HepG2 (cell line): ENCODE results near the gene HEXD. TPM values are rescaled to one million over a fixed set of nuclear protein-coding genes. Genes with fewer than 3 reads are reported as not detected.

Experiments used
- CAMTA2 ChIP-seq: sonication (generic); formaldehyde crosslinking; IDR thresholded peaks from 2 replicates; pipeline ENCODE4 v1.4.0; 2020; ENCODE audit warnings: mild to moderate bottlenecking, missing genetic modification reagents, borderline replicate concordance
- LBX2 ChIP-seq: sonication (generic); formaldehyde crosslinking; IDR thresholded peaks from 2 replicates; pipeline ENCODE4 v1.5.0; 2020; ENCODE audit warnings: missing genetic modification reagents, mild to moderate bottlenecking, borderline replicate concordance
- MLX ChIP-seq: IDR thresholded peaks from 2 replicates; pipeline ENCODE4 v1.6.1; 2016
- ZBTB40 ChIP-seq, 2 experiments: fragments of 450-650 bp in 1 of 2; sonication (generic) in 1 of 2; formaldehyde crosslinking in 1 of 2; IDR thresholded peaks; 2 replicates each; pipeline versions ENCODE4 v1.6.1 to v1.8.0; 2016 to 2022; ENCODE audit warnings: antibody characterized with exemption in 1 of 2, mild to moderate bottlenecking in 1 of 2, missing genetic modification reagents in 1 of 2
- ZFP36L1 ChIP-seq: sonication (generic); formaldehyde crosslinking; IDR thresholded peaks from 2 replicates; pipeline ENCODE4 v1.8.0; 2022; ENCODE audit warnings: mild to moderate bottlenecking, missing genetic modification reagents, moderate library complexity
- ZMAT5 ChIP-seq: sonication (generic); formaldehyde crosslinking; IDR thresholded peaks from 2 replicates; pipeline ENCODE4 v1.5.0; 2020; ENCODE audit warnings: mild to moderate bottlenecking, low read depth, missing genetic modification reagents, borderline replicate concordance
- ZNF512 ChIP-seq: sonication (generic); formaldehyde crosslinking; IDR thresholded peaks from 2 replicates; pipeline ENCODE4 v1.4.0; 2020; ENCODE audit warnings: mild to moderate bottlenecking, missing genetic modification reagents
- ZNF691 ChIP-seq: sonication (generic); formaldehyde crosslinking; IDR thresholded peaks from 2 replicates; pipeline ENCODE4 v1.4.0; 2020; ENCODE audit warnings: missing genetic modification reagents, low read depth, mild to moderate bottlenecking, borderline replicate concordance
- ZNF768 ChIP-seq: sonication (generic); formaldehyde crosslinking; IDR thresholded peaks from 2 replicates; pipeline ENCODE4 v1.4.0; 2020; ENCODE audit warnings: missing genetic modification reagents
- polyA plus RNA-seq, 8 experiments: library from polyadenylated mRNA; depleted of rRNA in 3 of 8; stranded (reverse) in 7 of 8; unstranded in 1 of 8; fragments of >200 nt; fragmentation: Illumina TruSeq in 4 of 8; extraction: Trizol in 4 of 8; gene quantifications; 2 replicates each; pipeline versions ENCODE4 v1.2.1 to v1.2.3, GENCODE V29; 2011 to 2016; ENCODE audit warnings: low read depth in 4 of 8, missing spikeins in 1 of 8, mixed read lengths in 1 of 8; ENCODE audit not compliant: insufficient read depth in 1 of 8
- total RNA-seq, 5 experiments: library from RNA; depleted of rRNA; stranded (reverse); fragments of >200 nt; fragmentation: Illumina TruSeq; extraction: Trizol; gene quantifications; 2 replicates each; pipeline ENCODE4 v1.2.3, GENCODE V29; 2016; ENCODE audit warnings: low read depth in 1 of 5
- TF ChIP-seq, protein P1 (sequence below): sonication (generic); formaldehyde crosslinking; IDR thresholded peaks from 2 replicates; pipeline ENCODE4 v1.8.1; 2023; ENCODE audit warnings: mild to moderate bottlenecking, missing genetic modification reagents

Gene HEXD
- total and polyA plus RNA-seq, 2 of the 13 experiments (the other 11 are each of a cell fraction or from before 2014, with no cell fraction given): 22.3 to 41.8 TPM

GRCh38 chr17:82418001-82418986, at the start of gene HEXD, which contains the start of gene OGFOD3 (continued):
- TF ChIP-seq ZNF512 (CRISPR knock-in tag): no peak
- peak; percentile 80; the same call in 1 of the 2 replicates for TF ChIP-seq ZNF691 (CRISPR knock-in tag)
- TF ChIP-seq ZFP36L1 (CRISPR knock-in tag): peak; percentile 46
- peak; percentile 58 for TF ChIP-seq ZNF768 (CRISPR knock-in tag)
- no peak for TF ChIP-seq ZBTB40 (IDR thresholded peaks at IDR 0.05)
- no peak for TF ChIP-seq ZBTB40 (CRISPR knock-in tag; IDR thresholded peaks at IDR 0.05)
- TF ChIP-seq LBX2 (CRISPR knock-in tag): peak; percentile 75; the same call in 1 of the 2 replicates
- TF ChIP-seq, protein P1, sequence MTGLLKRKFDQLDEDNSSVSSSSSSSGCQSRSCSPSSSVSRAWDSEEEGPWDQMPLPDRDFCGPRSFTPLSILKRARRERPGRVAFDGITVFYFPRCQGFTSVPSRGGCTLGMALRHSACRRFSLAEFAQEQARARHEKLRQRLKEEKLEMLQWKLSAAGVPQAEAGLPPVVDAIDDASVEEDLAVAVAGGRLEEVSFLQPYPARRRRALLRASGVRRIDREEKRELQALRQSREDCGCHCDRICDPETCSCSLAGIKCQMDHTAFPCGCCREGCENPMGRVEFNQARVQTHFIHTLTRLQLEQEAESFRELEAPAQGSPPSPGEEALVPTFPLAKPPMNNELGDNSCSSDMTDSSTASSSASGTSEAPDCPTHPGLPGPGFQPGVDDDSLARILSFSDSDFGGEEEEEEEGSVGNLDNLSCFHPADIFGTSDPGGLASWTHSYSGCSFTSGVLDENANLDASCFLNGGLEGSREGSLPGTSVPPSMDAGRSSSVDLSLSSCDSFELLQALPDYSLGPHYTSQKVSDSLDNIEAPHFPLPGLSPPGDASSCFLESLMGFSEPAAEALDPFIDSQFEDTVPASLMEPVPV: peak; percentile 82; the same call in 1 of the 2 replicates
- TF ChIP-seq CAMTA2: peak; percentile 92; the same call in 1 of the 2 replicates
- TF ChIP-seq MLX: no peak
- TF ChIP-seq ZMAT5 (CRISPR knock-in tag): no peak
